Heart left ventricle (tissue), 13 donors: ENCODE measurements around the gene IL20RA.

Experiments used
- CTCF ChIP-seq, 12 donors: fragments of 200-600 bp; sonication (generic) in 4 of 12; IDR thresholded peaks; one replicate each; pipeline versions ENCODE4 v1.5.0 to v1.8.0; 2018 to 2022; ENCODE audit warnings: antibody characterized with exemption in 12 of 12, mild to moderate bottlenecking in 5 of 12
- POLR2A ChIP-seq, 2 donors: fragments of 450-650 bp; IDR thresholded peaks; one replicate each; pipeline ENCODE4 v1.6.1; 2017; ENCODE audit warnings: antibody characterized with exemption in 2 of 2, mild to moderate bottlenecking in 2 of 2, moderate library complexity in 2 of 2
- donor health status: ischemic (EF 13 %, LVEDD 7.1; RV severe dilation, severe dysfunction).
- donor health status: DM: no; HTN: yes; CAD: no.
- donor health status: DM: no; HTN: no; CAD: no.
- donor health status: ischemic (EF 25% LVEDD 6.9; RV normal size, moderate dysfunction).
- donor health status: ischemic (EF 25% LVEDD 5.7; RV mildly dilated, moderate dysfunction).
- donor health status: ischemic (EF 35%, LVEDD 5.7; RV mildly dilated, moderate dysfunction).
- donor health status: nonischemic (EF 11% LVEDD 7.7; RV severe dilation, severe dysfunction).
- donor health status: DM: yes; HTN: yes; CAD: no.
- donor health status: PGD.
- donor health status: ischemic (EF 29% LVEDD 5.4; RV normal size, mild dysfunction).
- donor health status: nonischemic (EF 23%, LVEDD 6.1; RV moderate dilation, normal function).

DNA sequence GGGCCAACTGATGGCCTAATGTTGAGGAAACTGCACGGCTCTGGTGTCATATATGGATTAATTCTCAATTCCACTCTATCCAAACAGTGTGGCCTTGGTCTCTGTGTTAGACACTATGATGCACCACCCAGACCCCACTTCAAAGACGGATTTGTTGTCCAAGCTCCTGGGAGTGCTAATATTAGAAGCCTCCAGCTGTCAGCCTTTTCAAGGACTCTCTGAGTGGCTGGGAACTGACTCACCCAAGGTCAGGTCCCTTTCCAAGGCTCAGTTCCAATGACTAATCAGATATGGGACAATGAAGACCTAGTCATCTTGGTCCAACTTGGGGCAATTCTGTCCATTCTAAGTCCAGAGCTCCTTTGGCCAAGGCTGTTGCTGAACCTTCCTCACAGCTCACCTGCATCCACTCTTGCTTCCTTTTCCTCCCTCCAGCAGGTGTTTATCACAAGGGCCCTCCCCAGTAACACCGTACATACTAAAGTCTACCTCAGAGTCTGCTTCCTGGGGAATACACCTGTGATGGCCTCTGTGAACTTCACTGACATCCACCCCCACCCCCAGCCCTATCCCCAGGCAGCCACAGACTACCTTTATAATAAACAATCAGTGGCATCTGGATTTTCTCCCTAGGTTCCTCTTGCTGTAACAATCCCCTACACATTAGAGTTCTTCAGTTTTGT is 7.2 kb upstream of the IL20RA start:
- TF ChIP-seq CTCF (IDR thresholded peaks at IDR 0.05), result no peak
- no peak for TF ChIP-seq POLR2A (IDR thresholded peaks at IDR 0.05)
